A673 (cell line): ENCODE data around the gene ZIC5. TPM values are rescaled to one million over a fixed set of nuclear protein-coding genes. Genes with fewer than 3 reads are reported as not detected.
"Not testable (repeated sequence)": the region's sequence is repeated elsewhere in the genome, so short reads cannot be mapped to it uniquely, and the experiment has no call there.

Experiments used
- BruUV-seq: library from RNA; stranded (reverse); fragments of 400-500 nt; replicated peaks from 2 replicates; lab custom pipeline; 2021; lab: Mats Ljungman, UMichigan
- CTCF ChIA-PET: fragments of 300-600 bp; sonication (Branson Sonifier 250); formaldehyde crosslinking; loops from one replicate; lab custom pipeline; 2022; ENCODE audit warnings: antibody characterized with exemption; lab: Charles Lee
- POLR2A ChIA-PET: fragments of 300-600 bp; sonication (Branson Sonifier 250); formaldehyde crosslinking; loops from one replicate; lab custom pipeline; 2022; ENCODE audit warnings: antibody characterized with exemption; ENCODE audit not compliant: low non-redundant PET; lab: Charles Lee
- DNase-seq: peaks from one replicate; pipeline ENCODE4 v3.0.0-alpha.2; 2015; ENCODE audit warnings: low spot score
- H3K27ac ChIP-seq: fragments of 200-600 bp; sonication (generic); 2 replicates; pipeline ENCODE4 v1.5.1; 2016; ENCODE audit warnings: mixed run types, low read depth, mild to moderate bottlenecking, mixed read lengths, antibody characterized with exemption, low read length; ENCODE audit not compliant: poor library complexity, severe bottlenecking
- H3K27me3 ChIP-seq: fragments of 200-600 bp; sonication (generic); replicated peaks from 2 replicates; pipeline ENCODE4 v1.6.1; 2017; ENCODE audit warnings: mixed run types, low read depth, mild to moderate bottlenecking, mixed read lengths, antibody characterized with exemption, low read length; ENCODE audit not compliant: insufficient read depth, poor library complexity
- H3K36me3 ChIP-seq: fragments of 200-600 bp; sonication (generic); 2 replicates; pipeline ENCODE4 v1.6.1; 2016; ENCODE audit warnings: mixed run types, mild to moderate bottlenecking, mixed read lengths, antibody characterized with exemption, low read length; ENCODE audit not compliant: insufficient read depth, poor library complexity, severe bottlenecking
- H3K4me1 ChIP-seq: fragments of 200-600 bp; sonication (generic); 2 replicates; pipeline ENCODE4 v1.6.1; 2017; ENCODE audit warnings: mixed run types, mild to moderate bottlenecking, mixed read lengths, antibody characterized with exemption, low read length; ENCODE audit not compliant: insufficient read depth, poor library complexity, severe bottlenecking
- H3K4me3 ChIP-seq: fragments of 200-600 bp; sonication (generic); 2 replicates; pipeline ENCODE4 v1.5.1; 2016; ENCODE audit warnings: low read depth, mixed run types, mild to moderate bottlenecking, mixed read lengths, low read length; ENCODE audit not compliant: poor library complexity, severe bottlenecking
- H3K9me3 ChIP-seq: fragments of 200-600 bp; sonication (generic); 2 replicates; pipeline ENCODE4 v1.6.1; 2016; ENCODE audit warnings: mixed run types, low read depth, mild to moderate bottlenecking, mixed read lengths, antibody characterized with exemption, low read length; ENCODE audit not compliant: poor library complexity, severe bottlenecking
- CTCF ChIP-seq: fragments of 300-800, 200-600 bp; sonication (generic); conservative IDR thresholded peaks from 2 replicates; pipeline ENCODE4 v1.5.1; 2017; ENCODE audit warnings: low read depth, mild to moderate bottlenecking, antibody characterized with exemption, low read length, moderate library complexity, mixed read lengths
- EZH2 ChIP-seq: fragments of 200-600 bp; sonication (generic); IDR thresholded peaks from 2 replicates; pipeline ENCODE4 v1.6.1; 2017; ENCODE audit warnings: borderline replicate concordance, low read depth, mild to moderate bottlenecking, mixed read lengths, antibody characterized with exemption, low read length; ENCODE audit not compliant: poor library complexity, severe bottlenecking
- intact Hi-C: fragments of 100-400 bp; cut with micrococcal nuclease; formaldehyde crosslinking; loops from one replicate; pipeline ENCODE4 v1.10.0; 2022; ENCODE audit not compliant: unreplicated experiment
- total RNA-seq: library from RNA; stranded (reverse); gene quantifications from 2 replicates; pipeline ENCODE4 v1.2.3, GENCODE V29; 2021

ZIC5 gene
- total RNA-seq, 1 experiment from 2014 or later = 25.2 TPM

GRCh38 chr13:99955107-99955746, 16.3 kb downstream of the ZIC5 start:
- no peaks in the 10 kb centered on the region for H3K27me3 ChIP-seq
- H3K4me3 ChIP-seq = peak overlapping the region; percentile 48
- no peak for DNase-seq
- H3K27ac ChIP-seq = peak overlapping the region; percentile 52
- BruUV-seq = no TSS peak
- peaks cover 12% of the 10 kb centered on the region for H3K4me1 ChIP-seq
- no peak for TF ChIP-seq CTCF
- no peak for TF ChIP-seq EZH2
- ChIA-PET POLR2A (no interaction called here), CTCF (no interaction called here)
- H3K36me3 ChIP-seq = no peaks in the 10 kb centered on the region
- intact Hi-C loops = no loop called here
- no peaks in the 10 kb centered on the region for H3K9me3 ChIP-seq

- peaks cover 22% of the 10 kb centered on the region for H3K4me1 ChIP-seq
- ChIA-PET CTCF (no interaction called here), POLR2A (interaction anchor here (0.6 kb wide), 1 partner anchor 283 kb away, joined by 4 read pairs; no protein-coding TSS in a partner anchor)
- intact Hi-C loops = no loop called here
- no peaks in the 10 kb centered on the region for H3K36me3 ChIP-seq
- H3K27me3 ChIP-seq = no peaks in the 10 kb centered on the region
- TF ChIP-seq EZH2 = no peak
- no peak overlapping the region for H3K4me3 ChIP-seq
- BruUV-seq = no TSS peak
- no peak overlapping the region for H3K27ac ChIP-seq
- no peak for DNase-seq
- H3K9me3 ChIP-seq = no peaks in the 10 kb centered on the region
Measured at GRCh38 chr13:99953138-99953755, 18.3 kb downstream of the ZIC5 start.

- POLR2A ChIA-PET = interaction anchor here (0.6 kb wide), 1 partner anchor 804 kb away, joined by 5 read pairs; no protein-coding TSS in a partner anchor
- DNase-seq, H3K9me3 ChIP-seq, H3K4me3 ChIP-seq, BruUV-seq, H3K27ac ChIP-seq, intact Hi-C loops, H3K36me3 ChIP-seq, H3K27me3 ChIP-seq: not testable (repeated sequence)
- H3K4me1 ChIP-seq = peaks cover 15% of the 10 kb centered on the region
- CTCF ChIA-PET = interaction anchor here (0.6 kb wide), 1 partner anchor 35 kb away, joined by 3 read pairs; no protein-coding TSS in a partner anchor
Measured at GRCh38 chr13:99951666-99952065, 19.9 kb downstream of the ZIC5 start.

GRCh38 chr13:99949679-99950413, 21.7 kb downstream of the ZIC5 start:
- no peaks in the 10 kb centered on the region for H3K27me3 ChIP-seq
- H3K4me3 ChIP-seq = peak overlapping the region; percentile 5
- BruUV-seq = no TSS peak
- POLR2A ChIA-PET = no interaction called here
- peaks cover 15% of the 10 kb centered on the region for H3K4me1 ChIP-seq
- peak overlapping the region; percentile 34 for H3K27ac ChIP-seq
- TF ChIP-seq EZH2 = no peak
- no peak for TF ChIP-seq CTCF
- CTCF ChIA-PET = no interaction called here
- intact Hi-C loops = no loop called here
- DNase-seq = peak; percentile 77
- H3K9me3 ChIP-seq = no peaks in the 10 kb centered on the region
- H3K36me3 ChIP-seq = no peaks in the 10 kb centered on the region
